ENCODE measurements around the gene CABLES1. TPM values are rescaled to one million over a fixed set of nuclear protein-coding genes. Genes with fewer than 3 reads are reported as not detected.

The CABLES1 gene
- total RNA-seq, 1 experiment from 2014 or later: 16.2 TPM

DNA sequence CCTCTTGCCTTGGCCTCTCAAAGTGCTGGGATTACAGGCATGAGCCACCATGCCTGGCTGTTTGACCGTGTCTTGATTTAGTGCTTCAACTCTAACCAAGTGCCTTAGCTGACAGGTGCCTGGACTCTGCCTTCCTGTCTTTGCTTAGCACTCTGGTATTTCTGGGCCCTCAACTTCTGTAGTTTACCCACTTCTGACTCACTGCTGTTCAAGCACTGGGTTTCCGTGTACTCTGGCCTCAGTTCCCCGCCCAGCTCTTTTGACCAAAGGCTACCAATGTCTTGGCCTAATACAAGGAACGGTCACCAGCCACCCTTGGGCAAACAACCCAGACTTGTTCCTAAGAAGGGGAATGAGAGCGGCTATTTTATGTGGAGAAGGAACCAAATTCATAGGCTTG is 35.7 kb upstream of the CABLES1 start:
- H3K4me1 Mint-ChIP-seq (ENCODE audit: low read depth, unreplicated experiment): peaks cover 29% of the 10 kb centered on the region
- no peaks in the 10 kb centered on the region for H3K27me3 Mint-ChIP-seq (ENCODE audit: unreplicated experiment)
- intact Hi-C loops (cut with micrococcal nuclease; ENCODE audit: unreplicated experiment): no loop called here
- H3K9me3 Mint-ChIP-seq (ENCODE audit: low read depth, unreplicated experiment): no peaks in the 10 kb centered on the region
- peak; percentile 79 for DNase-seq
- CTCF ChIA-PET: interaction anchor here (0.5 to 1.0 kb wide), 5 partner anchors 8 to 609 kb away, joined by 3 to 4 read pairs (median 3); no protein-coding TSS in a partner anchor
- TF ChIP-seq, protein P1, sequence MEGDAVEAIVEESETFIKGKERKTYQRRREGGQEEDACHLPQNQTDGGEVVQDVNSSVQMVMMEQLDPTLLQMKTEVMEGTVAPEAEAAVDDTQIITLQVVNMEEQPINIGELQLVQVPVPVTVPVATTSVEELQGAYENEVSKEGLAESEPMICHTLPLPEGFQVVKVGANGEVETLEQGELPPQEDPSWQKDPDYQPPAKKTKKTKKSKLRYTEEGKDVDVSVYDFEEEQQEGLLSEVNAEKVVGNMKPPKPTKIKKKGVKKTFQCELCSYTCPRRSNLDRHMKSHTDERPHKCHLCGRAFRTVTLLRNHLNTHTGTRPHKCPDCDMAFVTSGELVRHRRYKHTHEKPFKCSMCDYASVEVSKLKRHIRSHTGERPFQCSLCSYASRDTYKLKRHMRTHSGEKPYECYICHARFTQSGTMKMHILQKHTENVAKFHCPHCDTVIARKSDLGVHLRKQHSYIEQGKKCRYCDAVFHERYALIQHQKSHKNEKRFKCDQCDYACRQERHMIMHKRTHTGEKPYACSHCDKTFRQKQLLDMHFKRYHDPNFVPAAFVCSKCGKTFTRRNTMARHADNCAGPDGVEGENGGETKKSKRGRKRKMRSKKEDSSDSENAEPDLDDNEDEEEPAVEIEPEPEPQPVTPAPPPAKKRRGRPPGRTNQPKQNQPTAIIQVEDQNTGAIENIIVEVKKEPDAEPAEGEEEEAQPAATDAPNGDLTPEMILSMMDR (IDR thresholded peaks at IDR 0.05; ENCODE audit: unreplicated experiment): no peak
- H3K4me3 Mint-ChIP-seq (ENCODE audit: low read depth, unreplicated experiment): no peak overlapping the region
- no TSS peak for BruUV-seq (replicated peaks)
- peak overlapping the region; percentile 82 for H3K27ac Mint-ChIP-seq (ENCODE audit: unreplicated experiment)
- peaks cover 5% of the 10 kb centered on the region for H3K36me3 Mint-ChIP-seq (ENCODE audit: insufficient read depth, unreplicated experiment)

DNA sequence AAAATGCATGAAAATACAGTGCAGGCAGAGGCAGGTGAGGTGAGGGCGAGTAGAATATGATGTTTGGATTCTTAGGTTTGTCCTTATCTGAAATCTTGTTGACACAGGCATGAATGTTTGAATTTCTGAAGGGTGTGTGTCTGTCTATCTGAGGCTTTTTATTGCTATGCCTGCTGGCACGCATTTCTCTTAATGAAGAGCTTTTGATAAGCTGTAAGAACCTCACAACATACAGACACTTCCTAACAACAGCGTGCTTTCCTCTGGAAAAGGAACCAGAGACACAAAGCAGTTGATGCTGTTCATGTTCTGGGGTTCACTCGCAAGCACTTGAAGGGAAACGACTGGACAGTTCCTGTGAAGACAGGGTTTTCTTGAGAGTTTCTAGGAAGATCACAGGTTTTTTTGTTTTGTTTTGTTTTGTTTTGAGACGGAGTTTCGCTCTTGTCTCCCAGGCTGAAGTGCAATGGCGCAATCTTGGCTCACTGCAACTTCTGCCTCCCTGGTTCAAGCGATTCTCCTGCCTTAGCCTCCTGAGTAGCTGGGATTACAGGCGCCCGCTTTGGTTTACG is 33.3 kb upstream of the CABLES1 start:
- peak overlapping the region; percentile 93 for H3K27ac Mint-ChIP-seq (ENCODE audit: unreplicated experiment)

DNA sequence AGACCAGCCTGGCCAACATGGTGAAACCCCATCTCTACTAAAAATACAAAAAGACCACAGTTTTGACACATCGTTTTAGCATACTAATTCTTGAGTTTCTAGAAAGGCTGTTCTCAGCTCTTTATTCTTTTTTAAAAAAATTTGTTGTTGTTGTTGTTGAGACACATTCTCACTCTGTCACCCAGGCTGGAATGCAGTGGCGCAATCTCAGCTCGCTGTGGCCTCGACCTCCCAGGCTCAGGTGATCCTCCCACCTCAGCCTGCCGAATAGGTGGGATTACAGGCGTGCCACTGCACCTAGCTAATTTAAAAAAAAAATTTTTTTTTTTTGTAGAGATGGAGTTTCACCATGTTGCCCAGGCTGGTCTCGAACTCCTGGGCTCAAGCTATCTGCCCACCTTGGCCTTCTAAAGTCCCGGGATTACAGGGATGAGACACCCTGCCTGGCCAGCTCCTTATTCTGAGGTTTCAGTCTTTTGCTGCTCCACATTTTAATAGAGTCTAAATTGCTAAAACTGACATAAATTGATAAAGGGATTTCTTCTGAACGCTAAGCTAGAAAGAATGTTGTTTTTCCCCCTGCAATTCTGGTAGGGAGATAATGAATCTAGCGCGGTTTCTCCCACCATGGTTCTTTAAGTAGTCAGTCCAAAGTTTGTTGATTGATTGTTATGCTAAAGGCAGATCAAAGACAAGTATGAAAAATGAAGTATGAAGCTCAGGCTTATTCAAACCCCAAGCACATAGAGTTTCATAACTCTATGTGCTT is 32.6 kb upstream of the CABLES1 start:
- Mint-ChIP-seq H3K36me3 (ENCODE audit: insufficient read depth, unreplicated experiment) (peaks cover 22% of the 10 kb centered on the region), H3K27me3 (ENCODE audit: unreplicated experiment) (no peaks in the 10 kb centered on the region), H3K9me3 (ENCODE audit: low read depth, unreplicated experiment) (no peaks in the 10 kb centered on the region), H3K4me3 (ENCODE audit: low read depth, unreplicated experiment) (peak overlapping the region; percentile 49), H3K27ac (ENCODE audit: unreplicated experiment) (no peak overlapping the region), H3K4me1 (ENCODE audit: low read depth, unreplicated experiment) (peaks cover 59% of the 10 kb centered on the region)
- BruUV-seq (replicated peaks): no TSS peak
- intact Hi-C loops (cut with micrococcal nuclease; ENCODE audit: unreplicated experiment): no loop called here
- TF ChIP-seq, protein P1 (IDR thresholded peaks at IDR 0.05; ENCODE audit: unreplicated experiment): no peak
- CTCF ChIA-PET: interaction anchor here (0.6 to 1.9 kb wide), 3 partner anchors 12 to 65 kb away, joined by 3 to 7 read pairs (median 4); no protein-coding TSS in a partner anchor
- DNase-seq: no peak

More for the DNA sequence above, 33.3 kb upstream of the CABLES1 start:
- Mint-ChIP-seq H3K4me3 (ENCODE audit: low read depth, unreplicated experiment) (peak overlapping the region; percentile 49), H3K4me1 (ENCODE audit: low read depth, unreplicated experiment) (peaks cover 52% of the 10 kb centered on the region), H3K9me3 (ENCODE audit: low read depth, unreplicated experiment) (no peaks in the 10 kb centered on the region), H3K36me3 (ENCODE audit: insufficient read depth, unreplicated experiment) (peaks cover 16% of the 10 kb centered on the region), H3K27me3 (ENCODE audit: unreplicated experiment) (no peaks in the 10 kb centered on the region)
- intact Hi-C loops (cut with micrococcal nuclease; ENCODE audit: unreplicated experiment): no loop called here
- TF ChIP-seq, protein P1 (IDR thresholded peaks at IDR 0.05; ENCODE audit: unreplicated experiment): no peak
- BruUV-seq (replicated peaks): no TSS peak
- CTCF ChIA-PET: interaction anchor here (1.0 to 1.9 kb wide), 2 partner anchors 13 to 32 kb away, joined by 3 to 7 read pairs; no protein-coding TSS in a partner anchor
- peak; percentile 34 for DNase-seq

DNA sequence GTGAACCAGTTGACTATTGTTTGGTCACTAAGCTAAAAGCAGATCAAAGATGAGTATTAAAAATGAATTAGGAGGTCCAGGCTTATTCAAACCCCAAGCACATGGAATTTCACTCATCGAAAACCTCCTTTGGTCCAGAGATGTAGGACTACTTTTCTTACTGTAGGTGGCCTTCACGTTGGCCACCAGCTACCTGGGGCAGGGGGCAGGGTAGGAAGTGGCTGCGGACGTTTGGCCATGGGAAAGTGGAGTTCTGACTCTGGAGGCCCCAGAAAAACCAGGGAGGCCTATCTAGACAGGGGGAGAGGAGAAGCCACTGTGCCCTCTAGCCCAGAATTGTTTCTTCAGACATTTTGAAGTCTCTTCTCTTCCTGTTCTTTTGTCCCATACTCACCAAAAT is 31.8 kb upstream of the CABLES1 start:
- intact Hi-C loops (cut with micrococcal nuclease; ENCODE audit: unreplicated experiment): no loop called here
- Mint-ChIP-seq H3K4me3 (ENCODE audit: low read depth, unreplicated experiment) (no peak overlapping the region), H3K27me3 (ENCODE audit: unreplicated experiment) (no peaks in the 10 kb centered on the region), H3K4me1 (ENCODE audit: low read depth, unreplicated experiment) (peaks cover 60% of the 10 kb centered on the region), H3K27ac (ENCODE audit: unreplicated experiment) (no peak overlapping the region), H3K9me3 (ENCODE audit: low read depth, unreplicated experiment) (no peaks in the 10 kb centered on the region), H3K36me3 (ENCODE audit: insufficient read depth, unreplicated experiment) (peaks cover 22% of the 10 kb centered on the region)
- no peak for DNase-seq
- CTCF ChIA-PET: interaction anchor here (0.6 to 1.9 kb wide), 3 partner anchors 11 to 103 kb away, joined by 4 to 7 read pairs (median 4); no protein-coding TSS in a partner anchor
- TF ChIP-seq, protein P1 (IDR thresholded peaks at IDR 0.05; ENCODE audit: unreplicated experiment): no peak
- BruUV-seq (replicated peaks): no TSS peak

Measured in Calu3 (cell line).